A549 treated with Mapracorat at 1 μM for 4 hours (cell line): ENCODE data around the gene DCAF15. TPM values are rescaled to one million over a fixed set of nuclear protein-coding genes. Genes with fewer than 3 reads are reported as not detected.

Experiments
- total RNA-seq: library from RNA; stranded (reverse); fragments of 200-300 nt; extraction: Qiagen RNA extraction; gene quantifications from 5 replicates; pipeline ENCODE4 v1.2.3, GENCODE V29; 2022

The DCAF15 gene, protein sequence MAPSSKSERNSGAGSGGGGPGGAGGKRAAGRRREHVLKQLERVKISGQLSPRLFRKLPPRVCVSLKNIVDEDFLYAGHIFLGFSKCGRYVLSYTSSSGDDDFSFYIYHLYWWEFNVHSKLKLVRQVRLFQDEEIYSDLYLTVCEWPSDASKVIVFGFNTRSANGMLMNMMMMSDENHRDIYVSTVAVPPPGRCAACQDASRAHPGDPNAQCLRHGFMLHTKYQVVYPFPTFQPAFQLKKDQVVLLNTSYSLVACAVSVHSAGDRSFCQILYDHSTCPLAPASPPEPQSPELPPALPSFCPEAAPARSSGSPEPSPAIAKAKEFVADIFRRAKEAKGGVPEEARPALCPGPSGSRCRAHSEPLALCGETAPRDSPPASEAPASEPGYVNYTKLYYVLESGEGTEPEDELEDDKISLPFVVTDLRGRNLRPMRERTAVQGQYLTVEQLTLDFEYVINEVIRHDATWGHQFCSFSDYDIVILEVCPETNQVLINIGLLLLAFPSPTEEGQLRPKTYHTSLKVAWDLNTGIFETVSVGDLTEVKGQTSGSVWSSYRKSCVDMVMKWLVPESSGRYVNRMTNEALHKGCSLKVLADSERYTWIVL
- 13.8 to 23.9 TPM (median 22.1 TPM) in 5 replicates for total RNA-seq

DNA sequence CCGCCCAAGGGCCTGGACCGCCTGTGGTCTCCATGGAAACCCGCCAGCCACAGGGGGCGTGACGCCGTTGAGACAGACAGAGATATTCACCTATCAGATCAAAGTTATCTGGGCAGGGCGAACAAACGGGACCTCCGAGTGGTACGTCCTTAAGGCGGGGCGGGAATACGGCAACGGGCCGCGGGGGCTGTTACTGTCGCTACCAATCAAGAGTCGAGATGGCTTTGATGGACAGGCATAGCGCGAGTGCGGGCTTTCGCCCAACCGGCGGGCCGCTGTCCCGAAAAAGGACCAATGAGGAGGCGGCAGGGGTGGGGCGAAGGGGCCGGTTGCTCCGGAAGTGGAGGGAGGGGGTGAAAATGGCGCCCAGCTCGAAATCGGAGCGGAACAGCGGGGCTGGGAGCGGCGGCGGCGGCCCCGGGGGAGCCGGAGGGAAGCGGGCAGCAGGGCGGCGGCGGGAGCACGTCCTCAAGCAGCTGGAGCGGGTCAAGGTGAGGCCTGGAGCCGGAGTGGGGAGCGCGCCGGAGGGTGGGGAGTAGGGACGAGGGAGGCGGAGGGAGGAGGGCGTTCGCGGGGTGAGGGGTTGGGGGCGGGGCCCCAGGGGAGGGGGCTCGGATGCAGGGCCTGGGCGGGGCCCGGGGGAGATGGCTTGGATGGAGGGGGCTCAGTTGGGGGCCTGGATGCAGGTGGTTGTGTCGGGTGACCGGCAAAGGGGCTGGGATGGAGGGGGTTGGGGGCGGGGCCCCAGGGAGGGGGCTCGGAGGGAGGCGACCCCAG lies at the start of gene DCAF15:
Gene DCAF15, plus strand, starts transcription at position 356 of the 777 bp plus-strand sequence. Its CDS starts 4 bp downstream, at position 360.

GRCh38 chr19:13905634-13906520 lies 46.4 kb upstream of the DCAF15 start, which contains the start of the genes BRME1 and CC2D1A:
Gene BRME1 (minus strand): TSS chr19:13906117. CDS start chr19:13904892, 1,225 bp downstream.
Gene CC2D1A (plus strand): TSS chr19:13906201. CDS start chr19:13906442, 241 bp downstream.

GRCh38 chr19:13938301-13939064 lies 13.8 kb upstream of the DCAF15 start, which contains the start of gene PODNL1:
Gene PODNL1 (minus strand): TSS chr19:13938417. CDS start chr19:13938181, 236 bp downstream.

DNA sequence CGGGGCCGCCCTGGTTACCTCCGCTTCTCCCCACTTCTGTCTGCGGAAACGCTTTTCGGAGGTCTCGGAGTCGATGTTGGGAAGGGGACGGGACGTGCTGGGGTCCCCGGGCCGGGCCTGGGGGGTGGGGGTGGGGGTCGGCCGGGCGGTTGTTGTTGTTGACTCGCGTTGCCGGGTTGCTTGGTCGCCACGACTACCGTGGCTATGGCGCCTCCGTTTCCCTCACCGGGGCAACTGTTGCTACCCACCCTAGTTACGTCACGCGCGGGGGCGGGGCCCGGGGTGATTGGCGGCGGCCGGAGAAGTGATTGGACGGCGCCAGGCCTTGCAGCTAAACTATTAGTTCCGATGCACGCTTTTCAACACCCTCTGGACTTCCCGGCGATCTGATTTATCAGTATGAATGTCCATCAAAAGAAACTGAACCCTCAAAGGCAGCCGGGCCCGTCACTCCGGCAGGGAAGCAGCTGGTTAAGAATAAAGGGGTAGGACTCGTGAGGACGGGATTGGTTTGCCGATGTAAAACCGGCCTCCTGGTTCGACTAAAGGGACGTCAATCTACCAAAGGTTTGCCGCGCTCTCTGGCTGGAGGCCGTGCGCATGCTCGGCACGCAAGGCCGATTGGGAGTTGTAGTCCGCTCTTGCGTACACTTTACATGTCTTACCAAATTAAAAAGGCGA lies 53.9 kb downstream of the DCAF15 start, which contains the start of gene RFX1:
Gene RFX1, minus strand, starts transcription at position 236 of the 681 bp plus-strand sequence. CDS start 12,477 bp downstream, outside the sequence.

Other genes with a start within 250 kb of the DCAF15 start
- gene MRI1, start 188.0 kb upstream of the DCAF15 start, total RNA-seq, result 7.9 to 15.5 TPM (median 13.4 TPM) in 5 replicates
- 148 to 212 TPM (median 205 TPM) in 5 replicates for gene C19orf53, start 178.1 kb upstream of the DCAF15 start, total RNA-seq
- gene ZSWIM4, start 157.1 kb upstream of the DCAF15 start, total RNA-seq, result 2.9 to 4.5 TPM (median 4.0 TPM) in 5 replicates
- 1.4 to 3.8 TPM (median 2.4 TPM) in 5 replicates for gene NANOS3, start 75.4 kb upstream of the DCAF15 start, total RNA-seq
- 0.38 to 1.6 TPM (median 0.49 TPM) in 3 of 5 replicates, not detected in the others for gene BRME1, start 46.4 kb upstream of the DCAF15 start, total RNA-seq
- 6.8 to 10.7 TPM (median 9.5 TPM) in 5 replicates for gene CC2D1A, start 46.3 kb upstream of the DCAF15 start, total RNA-seq
- gene PODNL1, start 14.1 kb upstream of the DCAF15 start, total RNA-seq, result 0.62 to 1.8 TPM (median 1.4 TPM) in 5 replicates
- gene RFX1, start 53.8 kb downstream of the DCAF15 start, total RNA-seq, result 2.6 to 5.7 TPM (median 5.1 TPM) in 5 replicates
- not detected in 5 replicates for gene RLN3, start 75.6 kb downstream of the DCAF15 start, total RNA-seq
- 7.8 to 10.5 TPM (median 9.7 TPM) in 5 replicates for gene IL27RA, start 79.3 kb downstream of the DCAF15 start, total RNA-seq
- gene PALM3, start 109.6 kb downstream of the DCAF15 start, total RNA-seq, result 1.8 to 2.8 TPM (median 2.1 TPM) in 5 replicates
- 2.9 to 5.1 TPM (median 4.1 TPM) in 5 replicates for gene MISP3, start 120.3 kb downstream of the DCAF15 start, total RNA-seq
- not detected in 5 replicates for gene C19orf67, start 133.3 kb downstream of the DCAF15 start, total RNA-seq
- 30.0 to 42.9 TPM (median 39.6 TPM) in 5 replicates for gene SAMD1, start 138.2 kb downstream of the DCAF15 start, total RNA-seq
- 28.0 to 35.9 TPM (median 31.8 TPM) in 5 replicates for gene PRKACA, start 165.3 kb downstream of the DCAF15 start, total RNA-seq
- 28.3 to 32.4 TPM (median 31.5 TPM) in 5 replicates for gene ASF1B, start 184.1 kb downstream of the DCAF15 start, total RNA-seq